Lung microvascular endothelial cell (primary cell): ENCODE results near the gene FAM81B. TPM values are rescaled to one million over a fixed set of nuclear protein-coding genes. Genes with fewer than 3 reads are reported as not detected.

Source experiments
- DNase-seq, 2 donors: peaks; one replicate each; pipeline versions ENCODE4 v3.0.0 to v3.0.0-alpha.2; 2010; ENCODE audit warnings: low read depth in 2 of 2
- total RNA-seq: library from RNA; depleted of rRNA; stranded (reverse); fragments of >200 nt; gene quantifications from 2 replicates; pipeline ENCODE4 v1.2.1, GENCODE V29; 2014

Gene FAM81B
- total RNA-seq, 1 donor from 2014 or later: not detected

GRCh38 chr5:95398989-95399388 is 7.8 kb downstream of the FAM81B start:
- no peak for DNase-seq

- DNase-seq: no peak
Observed at GRCh38 chr5:95401626-95402025, 10.5 kb downstream of the FAM81B start.

GRCh38 chr5:95403996-95404395 is 12.8 kb downstream of the FAM81B start:
- peak in 1 of 2 donors; percentile 14 for DNase-seq

GRCh38 chr5:95406426-95407090 is 15.4 kb downstream of the FAM81B start:
- peak; percentile 36 to 71 for DNase-seq

- DNase-seq: peak in 1 of 2 donors; percentile 19
Observed at GRCh38 chr5:95410279-95410678, 19.1 kb downstream of the FAM81B start.

GRCh38 chr5:95411474-95411873 is 20.3 kb downstream of the FAM81B start:
- no peak for DNase-seq

GRCh38 chr5:95414451-95414850 is 23.3 kb downstream of the FAM81B start:
- DNase-seq: no peak

- peak in 1 of 2 donors; percentile 49 for DNase-seq
Observed at GRCh38 chr5:95417971-95418370, 26.8 kb downstream of the FAM81B start.

GRCh38 chr5:95422838-95423237 is 31.7 kb downstream of the FAM81B start:
- DNase-seq: peak in 1 of 2 donors; percentile 6

GRCh38 chr5:95424016-95424415 is 32.9 kb downstream of the FAM81B start:
- DNase-seq: no peak

GRCh38 chr5:95424526-95424925 is 33.4 kb downstream of the FAM81B start:
- no peak for DNase-seq

GRCh38 chr5:95426227-95426626 is 35.1 kb downstream of the FAM81B start:
- no peak for DNase-seq

- no peak for DNase-seq
Observed at GRCh38 chr5:95432779-95433178, 41.6 kb downstream of the FAM81B start.

- no peak for DNase-seq
Observed at GRCh38 chr5:95439801-95440493, 48.8 kb downstream of the FAM81B start.

- DNase-seq: no peak
Observed at GRCh38 chr5:95440825-95441224, 49.7 kb downstream of the FAM81B start.

GRCh38 chr5:95441636-95442035 is 50.5 kb downstream of the FAM81B start:
- no peak for DNase-seq

GRCh38 chr5:95445442-95445841 is 54.3 kb downstream of the FAM81B start:
- no peak for DNase-seq

GRCh38 chr5:95445995-95446394 is 54.8 kb downstream of the FAM81B start:
- no peak for DNase-seq

GRCh38 chr5:95446560-95447221 is 55.5 kb downstream of the FAM81B start:
- no peak for DNase-seq

- DNase-seq: no peak
Observed at GRCh38 chr5:95447961-95448360, 56.8 kb downstream of the FAM81B start.

GRCh38 chr5:95448789-95449188 is 57.6 kb downstream of the FAM81B start:
- DNase-seq: no peak

GRCh38 chr5:95449460-95449859 is 58.3 kb downstream of the FAM81B start:
- DNase-seq: no peak

- DNase-seq: no peak
Observed at GRCh38 chr5:95454536-95454935, 63.4 kb downstream of the FAM81B start.
